GM19463 (cell line): Measurements from ENCODE around the gene MYLIP.
A peak's percentile ranks its signal among the peaks of the same experiment; 100 is the strongest.

Experiments
- ATAC-seq: cut with Tn5 transposase; IDR thresholded peaks from one replicate; pipeline ENCODE4 v1.9.1; 2021; ENCODE audit warnings: mild to moderate bottlenecking, moderate library complexity; ENCODE audit not compliant: unreplicated experiment

MYLIP gene

DNA sequence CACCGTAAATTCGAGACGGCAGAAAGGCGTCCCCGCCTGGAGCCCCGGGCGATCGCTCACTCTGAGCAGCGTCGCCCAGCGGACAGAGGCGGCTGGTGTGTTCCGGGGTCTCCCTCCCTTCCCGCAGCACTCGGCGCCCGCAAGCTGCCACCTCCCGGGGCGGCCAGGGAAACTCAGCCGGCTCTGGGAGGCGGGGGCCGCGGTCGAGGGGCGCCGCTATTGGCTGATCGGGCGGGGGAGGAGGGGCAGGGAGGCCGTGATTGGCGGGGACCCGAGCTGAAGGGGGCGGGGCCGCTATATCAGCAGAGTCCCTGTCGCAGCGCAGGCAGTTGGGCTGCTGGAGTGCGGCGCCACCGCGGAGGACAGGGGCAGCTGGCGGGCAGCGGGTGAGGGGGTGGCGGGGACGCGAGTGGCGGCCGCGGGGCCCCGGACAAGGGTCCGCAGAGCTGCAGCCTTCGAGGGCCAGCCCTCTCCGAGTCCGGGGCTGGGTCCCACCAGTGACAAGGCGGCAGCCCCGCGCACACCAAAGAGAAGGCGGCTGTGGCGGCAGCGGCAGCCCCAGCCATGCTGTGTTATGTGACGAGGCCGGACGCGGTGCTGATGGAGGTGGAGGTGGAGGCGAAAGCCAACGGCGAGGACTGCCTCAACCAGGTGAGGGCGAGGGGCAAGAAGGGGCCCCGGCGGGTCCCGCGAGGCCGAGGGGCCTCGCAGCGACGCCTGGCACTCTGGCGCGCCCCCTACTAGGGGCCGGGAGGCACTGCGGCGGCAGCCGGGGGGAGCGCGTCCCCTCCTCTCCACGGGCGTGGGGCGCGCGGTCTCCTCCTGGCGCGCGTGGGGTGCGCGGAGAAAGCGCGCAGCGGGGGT is at the start of gene MYLIP:
Gene MYLIP, plus strand, starts transcription at position 328 of the 864 bp plus-strand sequence. Its CDS starts 237 bp downstream, at position 565.
- peak; percentile 78 for ATAC-seq

DNA sequence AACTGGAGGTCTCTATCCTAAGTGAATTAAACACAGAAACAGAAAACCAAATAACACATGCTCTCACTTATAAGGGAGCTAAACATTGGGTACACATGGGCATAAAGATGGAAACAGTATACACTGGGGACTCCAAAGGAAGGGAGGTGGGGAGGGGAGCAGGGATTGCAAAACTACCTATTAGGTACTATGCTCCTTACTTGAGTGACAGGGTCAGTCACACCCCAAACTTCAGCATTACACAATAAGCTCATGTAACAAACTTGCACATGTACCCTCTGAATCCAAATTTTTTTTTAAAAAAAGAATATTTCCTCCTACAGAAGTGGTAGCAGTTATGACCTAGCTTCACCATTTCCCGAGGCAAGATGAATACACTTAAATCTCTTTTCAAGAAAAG is 49.5 kb upstream of the MYLIP start:
- ATAC-seq = no peak

GRCh38 chr6:16080204-16080603 is 48.7 kb upstream of the MYLIP start:
- no peak for ATAC-seq

DNA sequence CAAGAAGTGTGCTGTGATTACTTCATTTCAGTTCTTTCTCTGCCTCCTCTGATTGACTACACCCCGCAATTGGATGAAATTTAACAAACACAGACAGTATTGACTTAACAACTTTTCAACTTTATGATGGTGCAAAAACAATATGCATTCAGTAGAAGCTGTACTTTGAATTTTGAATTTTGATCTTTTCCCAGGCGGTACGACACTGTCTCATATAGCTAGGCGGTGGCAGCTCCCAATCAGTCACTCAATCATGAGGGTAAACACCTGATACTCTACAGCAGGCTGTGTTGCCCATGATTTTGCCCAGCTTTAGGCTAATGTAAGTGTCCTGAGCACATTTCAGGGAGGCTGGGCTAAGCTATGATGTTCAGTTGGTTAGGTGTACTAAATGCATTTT is 47.6 kb upstream of the MYLIP start:
- no peak for ATAC-seq

GRCh38 chr6:16082361-16082760 is 46.5 kb upstream of the MYLIP start:
- no peak for ATAC-seq

DNA sequence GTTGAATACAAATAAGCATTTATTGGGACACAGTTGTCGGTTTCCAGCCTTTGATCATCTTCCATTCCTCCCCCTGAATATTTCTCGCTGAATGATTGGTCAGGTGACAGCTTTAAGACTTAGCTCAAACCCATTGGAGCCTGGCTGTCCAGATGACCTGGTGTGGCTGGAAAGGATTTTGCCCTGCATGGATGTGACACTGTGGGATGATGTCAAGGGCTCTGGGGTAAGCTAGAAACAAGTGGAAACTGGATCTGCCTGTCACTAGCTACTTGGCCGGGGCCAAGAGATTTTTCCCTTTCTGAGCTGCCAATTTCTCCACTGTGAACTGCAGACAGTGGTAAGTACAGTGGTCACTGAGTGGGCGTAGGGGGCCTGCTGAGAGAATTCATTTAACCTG is 41.9 kb upstream of the MYLIP start:
- no peak for ATAC-seq

- no peak for ATAC-seq
Measured at GRCh38 chr6:16087386-16087785, 41.5 kb upstream of the MYLIP start.

DNA sequence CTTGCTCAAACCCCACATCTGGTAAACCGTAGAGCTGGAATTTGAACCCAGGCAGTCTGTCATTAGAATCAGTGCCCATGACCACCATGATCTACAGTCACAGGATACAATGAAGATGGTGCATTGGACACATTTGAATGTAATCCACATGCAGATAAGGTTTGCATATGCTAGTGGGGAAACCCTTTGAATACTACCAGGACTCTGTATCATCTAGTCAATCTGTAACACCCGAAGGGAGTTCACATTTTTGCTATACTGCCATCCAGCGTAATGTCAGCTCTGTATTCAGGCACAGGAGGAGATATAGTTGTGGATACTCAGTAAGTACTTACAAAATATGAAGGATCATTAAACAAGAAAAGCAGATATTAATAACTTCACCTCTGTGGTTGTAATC is 40.5 kb upstream of the MYLIP start:
- no peak for ATAC-seq

GRCh38 chr6:16089232-16090062 is 39.4 kb upstream of the MYLIP start:
- ATAC-seq = no peak

- no peak for ATAC-seq
Measured at GRCh38 chr6:16090452-16090851, 38.4 kb upstream of the MYLIP start.

- no peak for ATAC-seq
Measured at GRCh38 chr6:16090920-16091319, 38.0 kb upstream of the MYLIP start.

DNA sequence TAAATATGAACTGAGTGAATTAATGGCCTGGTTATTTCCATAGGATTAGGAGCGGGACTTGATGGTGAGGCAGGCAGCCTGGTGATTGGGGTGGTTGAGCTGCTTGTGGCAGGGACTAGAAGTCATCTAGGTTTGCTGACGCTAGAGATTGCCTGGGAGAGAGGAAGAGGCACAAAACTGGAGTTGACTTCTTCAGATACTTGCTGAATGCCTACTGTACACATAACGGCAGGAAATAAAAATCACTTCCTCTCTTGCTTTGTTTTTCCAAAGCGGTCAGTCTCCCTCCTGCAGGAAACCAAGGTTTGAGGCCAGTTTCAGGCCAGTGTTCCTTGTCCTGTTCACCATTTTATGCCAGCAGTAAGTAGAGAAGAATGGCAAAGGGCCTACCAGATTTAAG is 36.7 kb upstream of the MYLIP start:
- ATAC-seq = no peak

DNA sequence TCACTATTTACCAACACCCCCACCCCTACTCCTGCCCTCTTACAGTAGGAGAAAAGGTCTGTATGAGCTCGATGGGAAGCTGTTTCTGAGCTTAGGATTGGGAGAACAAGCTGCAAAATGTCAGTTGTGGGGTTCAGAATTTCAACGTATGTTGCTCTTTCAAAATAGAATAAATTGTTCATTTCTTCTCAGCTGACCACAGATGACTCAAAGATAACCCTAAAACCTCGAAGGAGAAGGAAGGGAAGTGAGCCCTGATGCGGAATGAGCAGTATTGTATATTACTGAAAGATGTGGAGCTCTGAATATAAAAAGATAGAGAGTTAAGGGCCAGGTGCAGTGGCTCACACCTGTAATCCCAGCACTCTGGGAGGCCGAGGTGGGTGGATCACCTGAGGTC is 35.9 kb upstream of the MYLIP start:
- ATAC-seq = peak; percentile 48

DNA sequence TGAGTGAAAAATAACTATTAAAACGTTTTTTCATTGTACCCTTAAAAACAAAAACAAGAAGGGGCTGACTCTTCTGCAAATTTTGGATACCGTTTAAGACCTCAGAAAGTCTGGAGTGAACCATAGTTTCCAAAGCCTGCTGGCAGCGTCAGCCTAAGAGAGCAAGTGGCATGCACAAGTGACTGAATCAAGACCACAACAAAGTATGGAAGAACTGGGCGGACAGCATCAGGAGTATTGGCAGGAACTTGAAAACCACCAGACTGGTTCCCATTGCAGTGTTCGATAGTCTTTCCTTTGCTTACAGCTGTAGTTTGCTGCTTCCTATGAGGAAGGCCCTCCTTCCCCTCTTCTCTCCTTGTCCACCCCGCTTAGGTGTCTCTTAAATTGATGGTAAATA is 33.7 kb upstream of the MYLIP start:
- no peak for ATAC-seq

DNA sequence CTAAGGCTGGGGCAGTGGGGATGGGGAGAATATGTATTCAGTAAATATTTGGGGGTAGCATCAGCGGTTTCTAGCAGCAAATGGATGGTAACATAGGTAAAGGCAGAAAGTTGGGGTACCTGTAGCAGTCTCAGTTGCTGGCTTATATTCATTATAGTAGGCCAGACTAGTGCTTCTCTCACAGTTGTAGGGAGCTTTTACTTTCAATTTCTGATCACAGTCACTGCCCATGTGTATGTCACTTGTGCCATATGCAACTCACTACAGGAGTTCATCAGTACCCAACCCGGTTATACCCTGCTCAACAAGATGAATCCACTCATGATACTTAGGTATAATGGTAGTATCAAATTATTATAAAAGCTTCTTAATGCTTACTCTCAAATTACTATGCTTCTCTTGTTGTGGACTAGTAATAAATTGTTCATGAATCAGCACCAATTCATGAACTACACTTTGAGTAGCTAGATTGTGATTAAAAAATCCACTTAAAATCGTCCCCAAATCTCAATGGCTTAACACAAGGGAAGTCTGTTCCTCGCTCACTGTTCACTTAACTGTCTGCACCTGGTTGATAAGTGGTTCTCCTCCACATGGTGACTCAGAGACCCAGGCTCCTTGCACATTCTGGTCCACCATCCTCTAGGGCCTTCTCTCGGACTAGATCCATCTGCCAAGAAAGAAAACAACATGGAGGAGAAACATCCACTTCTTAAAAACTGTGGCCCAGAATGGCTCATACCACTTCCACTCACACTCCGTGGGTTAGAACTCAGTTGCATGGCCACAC is 31.3 kb upstream of the MYLIP start:
- peak; percentile 68 for ATAC-seq

DNA sequence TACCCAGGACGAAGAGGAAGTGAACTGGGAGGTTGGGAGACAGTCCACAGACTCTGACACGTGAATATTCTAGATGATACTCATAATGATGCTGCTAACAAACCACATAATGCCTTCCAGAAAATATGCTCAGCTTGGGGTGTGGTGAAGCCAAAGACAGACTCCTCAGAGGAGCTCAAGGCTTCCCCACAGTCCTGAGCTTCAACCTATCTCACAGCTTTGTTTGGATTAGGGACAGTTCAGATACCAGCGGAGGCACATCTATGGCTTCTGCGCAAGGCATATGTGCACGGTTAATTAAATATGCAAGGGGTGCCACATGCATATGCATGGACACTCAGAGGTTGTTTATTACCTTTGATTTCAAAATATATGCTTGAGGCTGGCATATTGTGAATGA is 30.7 kb upstream of the MYLIP start:
- ATAC-seq = no peak

DNA sequence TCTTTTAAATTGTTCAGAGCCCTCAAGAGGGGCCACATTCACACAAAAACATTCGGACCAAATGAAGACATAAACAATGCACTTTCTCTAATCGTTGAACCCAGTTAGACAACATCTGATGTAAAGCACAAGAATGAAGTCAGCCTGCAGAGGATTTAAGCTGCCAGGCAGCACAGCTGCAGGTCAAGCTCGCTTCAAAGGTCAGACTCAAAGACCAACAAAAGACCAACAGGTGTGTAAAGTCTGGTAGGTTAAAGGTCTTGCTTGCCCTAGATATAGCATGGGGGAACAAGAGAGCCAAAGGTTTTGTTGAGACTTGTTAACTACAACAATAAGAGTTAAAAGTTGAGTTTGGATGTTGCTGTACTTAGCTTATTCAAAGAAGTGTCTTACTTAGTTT is 26.7 kb upstream of the MYLIP start:
- no peak for ATAC-seq

- ATAC-seq = no peak
Measured at GRCh38 chr6:16103722-16104121, 25.2 kb upstream of the MYLIP start.

- ATAC-seq = no peak
Measured at GRCh38 chr6:16104624-16105433, 24.1 kb upstream of the MYLIP start.

DNA sequence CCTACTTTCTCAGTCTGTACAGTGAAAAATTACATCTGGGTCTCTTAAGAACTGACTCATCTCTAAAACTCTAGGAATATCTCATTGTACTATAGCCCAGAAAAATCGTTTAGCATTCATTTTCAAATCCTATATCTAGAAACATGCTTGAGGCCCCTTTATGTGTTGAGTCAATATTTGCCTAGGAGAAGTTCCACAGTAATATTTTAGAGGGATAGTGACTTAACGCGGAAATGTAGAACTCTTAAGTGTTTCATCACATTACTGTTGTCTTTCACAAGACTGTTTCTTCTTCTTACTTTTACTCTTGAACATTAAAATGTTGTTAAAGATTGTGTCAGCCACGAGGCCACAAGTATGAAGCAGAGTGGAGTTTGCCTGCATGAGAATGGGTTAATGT is 23.0 kb upstream of the MYLIP start:
- no peak for ATAC-seq
